Endometrial microvascular endothelial cells (primary cell): ENCODE measurements around the gene LRIG1. TPM values are rescaled to one million over a fixed set of nuclear protein-coding genes. Genes with fewer than 3 reads are reported as not detected.

ENCODE experiments used
- in situ Hi-C: cut with HindIII; loops from 2 replicates; pipeline ENCODE4 v1.10.0; 2017; ENCODE audit warnings: low sequenced_read_pairs, low pct_unique_long_range_greater_than_20kb; ENCODE audit errors: inconsistent ontology term
- total RNA-seq: library from RNA; depleted of rRNA; stranded (reverse); fragments of >200 nt; gene quantifications from one replicate; pipeline ENCODE4 v1.2.3, GENCODE V29; 2015; ENCODE audit errors: inconsistent ontology term

The LRIG1 gene
- total RNA-seq, 1 donor from 2014 or later: 8.3 TPM

DNA sequence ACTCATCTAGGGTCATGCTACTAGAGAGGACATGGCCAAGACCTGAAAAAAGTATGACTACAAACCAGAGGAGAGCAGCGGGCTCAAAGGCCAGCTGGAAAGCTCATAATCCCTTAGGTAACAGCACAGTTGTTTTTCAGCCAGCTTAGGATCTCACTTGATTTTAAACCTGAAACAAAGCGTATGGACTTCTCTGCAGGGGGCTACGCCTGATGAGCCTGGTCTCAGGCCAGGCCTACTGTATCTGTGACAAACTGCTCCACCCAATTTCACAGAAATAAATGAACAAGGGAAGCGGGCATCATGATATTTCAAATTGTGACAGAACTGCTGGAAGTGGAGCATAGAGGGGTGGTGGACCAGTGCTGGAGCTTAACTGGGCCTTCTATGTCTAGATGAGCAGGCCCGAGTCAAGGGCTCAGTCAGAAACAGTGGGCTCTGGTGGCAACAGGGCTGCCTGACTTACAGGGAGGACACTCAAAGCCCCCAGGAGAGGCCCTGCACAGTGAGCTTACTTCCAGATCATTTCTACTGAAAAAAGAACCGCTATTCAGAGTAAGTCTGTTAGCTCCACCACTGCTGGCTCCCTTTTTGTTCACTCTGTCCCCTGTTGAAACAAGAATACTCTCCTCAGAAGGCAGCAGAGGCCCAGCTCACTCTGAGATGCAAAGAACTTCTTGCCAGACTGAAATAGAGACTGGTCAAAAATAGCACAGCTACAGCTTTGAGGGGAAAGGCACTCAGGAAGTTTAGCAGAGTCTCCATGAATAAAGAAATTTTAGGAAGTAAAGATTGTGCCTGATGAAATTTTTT lies 47.0 kb downstream of the LRIG1 start:
- in situ Hi-C loops: no loop called here

DNA sequence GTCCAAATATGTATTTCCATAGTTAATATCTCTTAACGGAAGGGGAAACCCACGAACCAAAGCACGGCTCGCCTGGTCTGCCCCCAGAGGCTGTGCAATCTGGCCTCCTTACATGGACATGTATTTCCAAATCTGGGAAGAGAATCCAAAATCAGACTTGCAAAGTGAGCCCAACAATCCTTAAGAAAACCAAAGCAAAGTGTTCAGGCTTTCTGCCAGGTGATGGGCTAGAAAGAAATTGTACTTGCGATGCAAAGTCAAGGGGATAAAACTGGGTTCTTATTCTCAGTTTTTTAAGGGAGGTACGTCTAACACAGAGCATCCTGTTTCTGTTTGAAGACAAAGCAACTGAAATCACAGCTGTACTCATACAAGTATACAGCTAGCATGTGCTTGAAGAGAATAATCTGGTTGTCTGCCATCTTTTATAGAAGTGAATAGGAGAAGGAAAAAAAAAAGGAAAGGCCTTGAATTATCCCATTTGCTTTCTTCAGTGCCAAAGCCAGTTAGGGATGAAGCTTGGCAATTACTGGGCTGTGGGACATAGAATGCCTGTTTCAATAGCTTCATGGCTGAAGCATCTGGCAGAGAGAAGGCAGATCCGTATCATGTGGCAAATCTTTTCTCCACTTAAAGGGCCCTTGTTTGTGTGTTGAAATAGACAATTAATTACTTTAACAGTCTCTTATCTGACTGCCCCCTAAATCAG lies 48.4 kb downstream of the LRIG1 start:
- in situ Hi-C loops: no loop called here

DNA sequence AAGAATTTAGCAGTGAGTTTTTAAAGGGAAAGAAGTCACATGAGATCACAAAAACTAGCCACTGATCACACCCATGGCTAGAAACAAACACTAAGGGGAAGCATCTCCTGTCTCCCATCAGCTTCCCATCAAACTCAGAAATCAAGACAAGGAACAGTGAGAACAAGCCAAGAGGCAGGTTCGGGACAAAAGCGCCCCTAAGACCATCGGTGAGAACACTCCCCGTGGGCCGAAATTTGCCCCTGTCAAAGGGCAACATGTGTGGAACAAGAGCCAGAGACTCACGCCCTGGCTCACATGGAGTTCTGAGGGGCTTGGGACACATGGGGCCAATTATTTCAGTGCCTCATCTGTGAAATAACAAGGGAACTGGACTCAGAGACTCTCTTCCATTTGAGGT lies 49.1 kb downstream of the LRIG1 start:
- in situ Hi-C loops: no loop called here

DNA sequence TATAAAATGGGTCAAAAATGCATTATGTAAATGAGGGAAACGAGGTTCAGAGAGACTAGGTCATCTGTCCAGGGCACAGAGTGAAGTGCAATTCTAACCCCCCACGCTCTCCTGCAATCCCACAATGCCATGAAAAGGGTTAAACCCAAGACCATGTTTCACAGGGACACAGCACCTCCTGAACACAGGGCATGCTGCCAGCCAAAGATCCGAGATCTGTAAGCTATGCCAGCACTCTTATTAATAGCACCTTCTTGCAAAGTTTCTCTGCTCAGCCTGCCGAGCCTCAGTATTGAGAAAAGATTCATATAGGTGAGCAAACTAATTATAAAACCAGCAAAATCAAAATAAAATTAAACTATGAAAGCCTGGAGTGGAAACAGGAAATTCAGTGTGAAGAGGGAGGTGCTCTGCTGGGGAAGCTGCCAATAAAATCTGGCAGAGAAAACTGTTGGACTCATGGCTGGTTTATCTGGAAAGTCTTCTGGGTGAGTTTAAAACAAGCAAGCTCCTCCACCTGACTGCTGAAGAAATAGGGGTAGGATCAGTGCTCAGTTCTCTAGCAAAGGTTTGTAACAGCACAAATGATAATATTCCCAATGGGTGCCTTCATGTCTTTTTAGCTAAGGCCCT lies 50.3 kb downstream of the LRIG1 start:
- in situ Hi-C loops: no loop called here

DNA sequence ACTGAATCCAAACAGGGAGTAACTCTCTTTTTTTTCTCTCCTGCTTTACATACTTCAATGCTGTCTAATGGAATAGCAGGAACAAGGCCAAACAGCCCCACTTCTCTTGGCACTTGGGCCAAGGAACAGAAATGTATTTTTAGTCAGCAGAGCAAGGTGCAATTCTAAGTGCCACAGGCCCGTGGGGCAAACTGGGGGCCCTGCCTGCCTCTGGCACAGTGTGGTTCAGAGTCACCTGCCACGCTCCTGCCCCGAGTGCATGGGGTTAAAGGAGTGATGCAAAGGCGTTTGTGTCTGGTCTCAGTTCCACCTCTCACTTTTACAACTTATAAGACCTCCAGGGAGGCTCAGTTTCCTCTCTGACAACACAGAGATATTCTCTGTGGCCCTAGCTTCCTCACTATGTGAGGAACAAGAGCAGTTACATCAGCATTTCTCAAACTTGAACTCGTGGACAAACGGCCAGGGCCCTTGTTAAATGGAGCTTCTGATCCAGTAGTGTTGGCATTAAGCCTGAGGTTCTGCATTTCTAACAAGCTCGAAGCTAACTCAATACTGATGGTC lies 51.3 kb downstream of the LRIG1 start:
- in situ Hi-C loops: no loop called here

DNA sequence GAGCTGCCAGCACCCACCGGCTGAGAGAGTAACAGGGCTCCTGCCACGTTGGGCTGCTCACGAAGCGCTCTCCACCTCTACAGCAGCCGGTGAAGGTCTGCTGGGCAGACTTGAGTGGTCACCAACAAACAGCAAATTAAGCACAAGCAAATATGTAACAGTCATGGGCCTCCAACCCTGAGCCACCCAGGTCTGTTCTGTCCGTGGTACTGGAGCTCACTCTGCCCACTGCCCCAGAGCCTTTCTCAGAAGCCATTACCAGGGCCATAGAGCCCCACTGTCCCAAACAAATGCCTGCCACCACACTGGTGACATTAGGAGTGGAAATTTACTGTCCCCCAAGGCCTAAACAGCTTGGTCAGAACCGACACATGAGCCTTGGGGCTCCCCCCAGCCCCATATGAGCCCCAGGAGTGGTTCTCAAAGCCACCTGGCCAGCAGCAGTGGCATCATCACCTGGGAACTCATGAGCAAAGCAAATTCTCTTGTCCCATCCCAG lies 56.6 kb downstream of the LRIG1 start:
- in situ Hi-C loops: no loop called here

DNA sequence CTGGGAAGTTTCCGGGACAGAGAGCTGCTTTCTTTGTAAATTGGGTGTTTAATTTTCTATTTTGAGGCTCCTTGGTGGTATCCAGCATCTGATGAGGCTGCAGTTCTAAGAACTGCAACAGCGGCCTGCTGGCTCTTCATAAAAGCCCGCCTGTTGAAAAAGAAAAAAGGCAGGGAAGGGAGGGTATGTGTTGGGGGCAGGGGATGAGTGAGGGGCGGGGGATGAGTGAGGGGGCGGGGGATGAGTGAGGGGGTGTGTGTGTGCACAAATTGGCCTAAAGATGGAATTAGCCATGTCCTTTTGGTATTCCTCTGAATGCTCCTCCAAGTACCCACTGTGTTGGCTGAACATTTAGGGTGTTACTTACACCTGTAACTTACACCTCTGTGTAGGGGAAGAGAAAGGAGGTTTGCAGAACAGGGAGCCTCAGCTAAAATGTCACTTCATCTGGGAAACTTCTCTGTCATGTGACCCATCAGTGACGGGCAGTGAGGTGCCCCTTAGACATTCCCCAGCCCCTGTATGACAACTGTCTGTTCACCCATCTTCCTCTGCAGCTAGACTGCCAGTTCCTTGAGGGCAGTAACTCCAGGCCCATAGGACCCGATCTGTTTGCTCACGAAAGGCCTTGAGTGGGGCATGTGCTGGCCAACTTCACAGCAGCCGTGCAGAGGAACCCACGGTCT lies 57.6 kb downstream of the LRIG1 start:
- in situ Hi-C loops: no loop called here

DNA sequence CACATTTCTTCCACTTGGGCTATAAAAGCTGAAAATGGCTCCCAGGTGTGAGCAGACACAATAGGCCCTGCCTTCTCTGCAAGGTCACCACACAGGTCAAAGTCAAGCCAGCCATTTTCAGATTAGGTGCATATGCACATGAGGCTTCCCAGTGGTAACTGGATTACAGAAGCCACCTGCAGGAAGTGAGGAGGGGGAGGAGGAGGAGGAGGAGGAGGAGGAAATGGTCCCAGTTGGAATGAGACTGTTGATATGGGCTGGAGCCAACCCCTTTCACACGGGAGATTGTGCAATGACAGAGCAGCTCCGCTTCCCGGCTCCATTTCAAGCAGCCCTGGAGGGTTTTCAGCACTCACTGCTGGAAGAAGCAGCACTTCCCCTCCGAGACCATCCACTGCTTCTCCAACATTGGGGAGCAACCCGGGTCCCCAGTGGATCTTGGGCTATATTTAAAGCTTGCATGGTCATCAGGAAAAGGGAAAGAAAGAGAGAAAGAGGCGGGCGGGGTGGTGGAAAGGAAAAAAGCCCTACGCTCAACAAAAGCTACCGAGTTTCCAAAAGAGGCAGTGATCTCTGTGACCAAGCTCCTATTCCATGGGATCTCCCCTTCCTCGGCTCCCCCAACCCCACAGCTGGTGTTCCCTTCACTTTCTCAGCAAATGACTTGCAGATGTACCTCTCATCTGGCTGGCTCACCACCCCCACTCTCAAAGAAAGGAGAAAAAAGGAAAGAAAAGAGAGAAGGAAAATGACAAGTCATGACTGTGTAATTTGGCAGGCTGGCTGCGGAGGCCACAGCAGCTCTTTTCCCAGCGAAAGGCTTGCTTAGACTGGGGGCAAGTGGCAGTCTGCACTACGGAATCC lies 58.3 kb downstream of the LRIG1 start:
- in situ Hi-C loops: no loop called here

DNA sequence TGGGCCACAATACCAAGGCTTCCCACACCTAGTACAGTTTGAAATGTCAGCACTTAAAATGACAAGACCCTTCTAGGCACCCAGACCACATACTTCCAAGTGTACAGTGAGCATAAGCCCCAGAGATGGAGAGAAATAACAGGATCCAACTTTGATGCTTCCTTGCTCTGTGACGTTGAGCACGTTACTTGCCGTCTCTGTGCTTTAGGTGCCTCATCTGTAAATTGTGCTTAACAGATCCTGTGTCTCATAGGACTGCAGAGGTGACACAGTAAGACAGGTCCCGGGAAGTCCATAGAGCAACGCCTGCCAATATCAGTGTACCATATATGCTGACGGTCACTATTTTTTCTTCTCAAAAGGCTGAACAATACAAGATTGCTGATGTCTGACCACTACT lies 59.1 kb downstream of the LRIG1 start:
- in situ Hi-C loops: no loop called here

DNA sequence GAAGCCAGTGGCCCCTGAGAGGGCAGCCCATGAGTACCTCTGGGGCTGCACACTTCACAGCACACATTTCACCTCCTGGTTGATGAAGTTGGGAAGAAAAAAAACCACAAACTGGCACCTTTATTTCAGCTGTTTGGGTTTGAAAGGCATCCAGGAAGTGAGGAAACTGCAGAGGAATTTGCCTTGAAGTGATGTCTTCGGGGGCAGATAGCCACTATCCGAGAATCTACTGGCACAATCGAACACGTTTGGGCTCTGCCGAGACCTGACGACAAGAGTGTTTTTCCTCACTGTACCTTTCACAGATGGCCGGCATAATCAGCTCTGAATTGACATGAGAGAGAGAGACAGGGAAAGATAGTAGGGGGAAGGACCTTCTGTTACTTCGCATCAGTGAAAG lies 59.7 kb downstream of the LRIG1 start:
- in situ Hi-C loops: no loop called here

DNA sequence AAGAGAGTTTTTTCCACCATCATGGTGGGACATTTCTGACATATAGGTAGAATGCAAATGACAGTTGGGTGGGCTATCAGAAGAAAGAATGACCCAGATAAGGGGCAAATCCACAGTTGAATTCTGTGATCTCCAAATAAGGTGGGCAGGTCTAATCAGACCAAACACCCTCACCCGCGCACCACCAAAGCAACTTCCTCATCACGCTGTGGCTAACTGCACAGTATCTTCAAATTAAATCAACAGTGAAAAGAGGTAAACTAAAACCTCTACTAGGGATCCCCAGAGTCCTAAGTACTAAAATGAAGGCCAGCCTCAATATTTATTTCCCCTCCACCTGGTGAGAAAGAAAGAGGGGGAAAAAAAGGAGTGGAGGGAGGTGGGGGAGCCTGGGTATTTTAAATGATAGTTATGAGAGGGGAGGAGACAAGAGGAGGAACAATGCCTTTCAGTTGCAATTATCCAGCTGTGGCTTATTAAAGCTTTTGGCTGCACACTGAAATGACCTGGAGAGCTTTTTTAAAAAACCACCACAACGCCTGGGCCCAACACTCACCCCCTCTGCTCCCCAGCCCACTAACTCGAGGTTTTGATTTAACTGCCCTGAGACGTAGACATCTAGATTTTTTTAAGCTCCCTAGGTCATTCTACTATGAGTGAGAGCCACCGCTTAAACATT lies 61.0 kb downstream of the LRIG1 start:
- in situ Hi-C loops: no loop called here

DNA sequence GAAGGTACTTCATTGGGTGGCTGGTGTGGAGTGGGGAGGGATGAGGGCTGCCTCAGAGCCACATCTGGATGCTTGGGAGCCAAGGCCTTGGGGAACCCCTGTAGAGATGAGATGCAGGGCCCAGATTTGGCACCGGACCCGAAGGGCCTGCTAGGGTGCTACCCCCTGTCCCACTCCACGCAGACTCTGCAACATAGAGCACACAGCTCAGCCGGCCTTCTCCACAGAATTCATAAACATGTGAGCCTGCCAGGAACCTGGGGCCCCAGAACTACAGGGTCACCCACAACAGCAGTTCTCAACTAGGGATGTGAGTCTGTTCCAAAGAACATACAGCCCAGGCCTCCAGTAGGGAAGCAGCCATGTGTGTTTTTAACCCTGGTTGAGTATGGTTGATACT lies 62.8 kb downstream of the LRIG1 start:
- in situ Hi-C loops: no loop called here

DNA sequence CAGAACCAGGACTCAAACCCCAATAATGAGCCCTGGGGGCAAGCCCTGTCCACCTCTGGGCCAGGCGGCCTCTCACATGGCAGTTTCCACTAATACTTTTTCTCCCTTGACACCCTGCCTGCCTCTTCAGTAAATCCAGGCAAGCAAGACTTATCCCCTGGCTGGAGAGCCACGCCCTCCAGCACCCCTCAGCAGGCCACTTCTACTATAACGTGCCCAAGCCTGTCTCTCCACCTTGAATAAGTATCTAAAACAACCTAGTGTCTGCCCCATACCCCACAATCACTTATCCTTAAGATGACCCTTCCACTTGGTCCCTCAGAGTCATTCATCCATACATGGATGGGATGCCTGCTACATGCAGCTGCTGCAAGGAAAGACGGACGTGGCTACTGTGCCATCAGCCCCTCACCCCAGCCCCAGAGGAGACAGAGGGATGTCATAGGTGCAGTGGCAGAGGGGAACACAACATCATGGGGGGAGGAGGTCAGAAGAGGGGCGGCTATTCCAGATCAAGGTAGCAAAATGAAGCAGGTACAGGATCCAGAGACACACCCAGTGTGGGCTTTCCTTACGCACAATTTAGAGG lies 63.4 kb downstream of the LRIG1 start:
- in situ Hi-C loops: no loop called here

DNA sequence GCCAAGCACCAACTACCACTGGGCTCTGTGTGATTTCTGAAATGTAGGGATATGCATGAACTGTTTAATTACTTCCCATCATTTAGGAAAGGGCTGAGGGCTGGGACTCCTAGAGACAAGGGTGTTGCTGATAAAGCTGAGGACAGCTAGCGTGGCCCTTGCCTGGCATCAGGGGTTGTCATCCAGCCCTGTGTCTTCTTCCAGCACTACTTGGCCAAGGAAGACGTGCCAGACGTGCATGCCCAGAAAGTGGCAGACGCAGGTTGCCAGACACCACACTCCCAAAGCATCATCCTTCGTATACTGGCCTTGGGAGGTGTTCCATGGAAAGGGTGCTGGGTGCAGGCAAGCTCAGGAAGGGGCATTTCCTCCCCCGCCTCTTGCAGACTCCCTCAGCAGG lies 64.8 kb downstream of the LRIG1 start:
- in situ Hi-C loops: no loop called here

DNA sequence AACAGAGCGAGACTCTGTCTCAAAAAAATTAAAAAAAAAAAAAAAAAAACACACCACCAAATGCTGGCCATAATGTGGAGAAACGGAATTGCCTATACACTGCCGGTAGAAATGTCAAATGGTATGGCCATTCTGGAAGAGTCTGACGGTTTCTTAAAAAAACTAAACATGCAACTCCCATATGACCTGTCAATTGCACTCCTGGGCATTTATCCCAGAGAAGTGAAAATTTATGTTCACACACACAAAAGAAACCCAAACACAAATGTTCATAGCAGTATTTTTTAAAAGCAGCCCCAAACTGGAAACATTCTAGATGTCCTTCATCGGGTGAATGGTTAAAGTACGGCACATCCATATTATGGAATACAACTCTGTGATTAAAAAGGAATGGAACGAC lies 66.1 kb downstream of the LRIG1 start:
- in situ Hi-C loops: no loop called here

DNA sequence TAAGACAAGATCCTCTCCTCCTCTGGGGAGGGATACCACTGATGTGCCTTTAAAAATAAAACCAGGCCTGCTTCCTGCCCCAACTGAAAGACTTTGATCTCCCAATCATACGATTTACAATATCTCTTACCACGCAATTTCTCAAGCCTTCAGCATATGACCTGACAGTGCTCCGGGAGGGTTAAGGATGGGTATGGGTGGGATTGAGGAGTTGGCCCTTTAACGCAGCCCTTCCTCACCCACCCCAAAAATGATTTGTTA lies 67.4 kb downstream of the LRIG1 start:
- in situ Hi-C loops: no loop called here

DNA sequence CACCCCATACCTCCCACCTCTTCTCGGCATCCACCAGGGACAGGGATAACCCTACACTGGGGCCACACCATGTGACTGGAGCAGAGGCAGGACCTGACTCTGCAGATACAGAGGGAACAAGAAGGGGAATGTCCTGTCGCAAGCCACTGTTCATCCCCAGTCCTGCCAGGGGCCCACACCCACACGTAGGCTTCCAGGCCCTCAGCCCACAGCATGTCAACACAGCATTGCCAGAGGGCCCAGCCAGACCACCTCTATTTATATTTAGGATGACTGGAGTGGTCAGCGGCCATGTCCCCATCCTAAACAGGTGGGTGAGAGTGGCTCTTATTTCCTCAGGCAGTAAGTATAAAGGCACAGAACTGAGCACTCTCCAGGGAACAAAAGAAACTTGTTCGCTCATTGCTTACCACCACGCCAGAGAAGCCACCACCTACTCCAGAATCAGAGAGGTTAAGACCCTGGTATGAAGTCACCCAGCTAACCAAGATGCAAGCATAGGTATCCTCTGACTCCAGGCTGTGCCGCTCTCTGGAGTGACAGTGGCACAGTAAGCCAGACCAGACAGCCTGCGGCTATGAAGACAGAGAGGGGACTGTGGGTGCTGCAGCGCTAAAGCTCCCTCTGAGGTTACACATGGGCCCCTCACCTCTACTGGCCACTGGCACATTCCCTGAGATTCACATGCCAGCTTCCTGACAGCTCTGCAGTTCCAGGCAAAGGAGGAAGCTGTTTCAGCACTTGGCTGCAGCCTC lies 67.9 kb downstream of the LRIG1 start:
- in situ Hi-C loops: no loop called here
